ENCODE data around the gene MORN1.
"Not testable (repeated sequence)": the region's sequence is repeated elsewhere in the genome, so short reads cannot be mapped to it uniquely, and the experiment has no call there.

MORN1 gene

DNA sequence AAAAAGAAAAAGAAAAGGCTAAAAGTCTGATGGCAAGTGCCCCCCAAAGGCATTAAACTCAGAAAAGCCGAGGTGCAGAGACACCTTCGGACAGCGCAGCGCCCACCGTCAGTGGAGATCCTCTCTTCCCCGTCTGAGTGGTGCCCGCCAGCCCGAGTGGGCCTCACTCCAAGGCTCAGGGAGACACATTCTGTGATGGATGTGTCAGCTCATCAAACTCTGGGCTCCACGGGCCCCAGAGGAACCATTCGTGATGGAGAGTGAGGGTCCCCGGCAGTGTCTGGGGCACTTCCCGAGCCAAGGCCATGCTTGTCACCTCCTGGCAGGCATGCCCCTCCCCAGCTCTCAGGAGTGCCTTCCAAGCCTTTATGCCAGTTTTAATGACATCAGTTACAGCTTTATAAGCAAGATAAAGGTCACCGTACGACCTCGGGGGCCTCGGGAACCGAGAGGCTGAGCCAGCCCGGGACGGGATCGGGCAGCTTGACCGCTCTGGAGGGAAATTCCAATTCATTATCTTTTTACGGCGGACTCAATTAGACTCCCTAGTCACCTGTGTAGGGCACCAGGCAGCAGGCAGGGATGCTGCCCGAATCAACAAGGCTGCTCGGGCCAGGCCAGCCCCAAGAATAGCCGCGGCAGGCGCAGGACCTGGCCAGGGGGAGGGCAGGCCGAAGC is 49.5 kb downstream of the MORN1 start:
- in situ Hi-C loops (cut with MboI; ENCODE audit: low sequenced_read_pairs) = no loop called here

DNA sequence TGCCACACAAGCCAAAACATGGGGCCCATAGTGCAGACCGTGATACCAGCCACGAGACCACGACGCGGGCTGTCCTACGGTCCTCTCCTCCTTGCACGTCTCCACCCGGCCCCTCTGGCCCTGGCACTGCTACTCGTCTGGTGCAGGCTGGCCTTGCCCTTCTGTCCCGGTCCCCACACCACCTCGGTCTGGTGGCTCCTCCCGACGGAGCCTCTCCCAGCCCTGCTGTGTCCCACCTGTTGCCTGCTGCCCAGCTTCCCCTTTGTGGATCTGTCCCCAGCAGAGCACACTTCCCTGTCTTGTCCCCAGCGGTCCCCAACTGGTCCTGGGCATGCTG is 50.5 kb downstream of the MORN1 start:
- in situ Hi-C loops (cut with MboI; ENCODE audit: low sequenced_read_pairs) = no loop called here

DNA sequence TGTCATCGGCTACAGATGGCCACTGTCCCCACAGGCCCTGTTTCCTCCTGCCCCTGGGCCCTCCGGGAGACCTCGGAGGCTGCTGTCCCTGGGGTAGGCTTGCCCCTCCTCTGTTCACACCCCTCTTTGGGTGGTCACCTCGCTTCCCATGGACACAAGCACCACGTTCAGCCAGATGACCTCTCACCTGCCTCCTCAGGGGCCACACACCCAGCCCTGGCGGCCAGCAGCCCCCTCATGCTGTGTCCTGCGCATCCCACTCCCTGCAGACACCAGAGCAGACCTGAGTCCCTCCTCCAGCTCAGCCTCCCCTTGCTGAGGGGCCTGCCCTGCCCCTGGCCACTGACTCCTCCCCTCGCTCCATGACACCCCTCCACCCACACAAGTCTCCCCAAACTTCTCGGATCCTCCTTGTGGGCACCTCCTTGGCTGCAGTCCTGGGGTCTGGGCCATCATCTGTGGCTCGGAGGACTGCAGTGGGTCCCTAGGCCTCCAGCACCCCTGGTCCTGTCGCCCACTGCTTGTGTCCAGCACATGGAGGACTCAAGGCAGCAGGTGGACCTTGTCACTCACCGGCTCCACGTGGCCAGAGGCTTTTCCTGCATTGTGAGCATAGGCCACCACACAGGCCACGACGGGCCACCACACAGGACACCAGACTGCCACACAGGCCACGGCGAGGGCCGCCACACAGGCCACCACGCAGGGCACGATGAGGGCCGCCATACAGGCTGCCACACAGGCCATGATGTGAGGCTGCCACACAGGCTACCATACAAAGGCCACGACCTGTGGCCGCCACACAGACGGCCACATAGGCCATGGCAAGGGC is 51.1 kb downstream of the MORN1 start:
- in situ Hi-C loops (cut with MboI; ENCODE audit: low sequenced_read_pairs) = no loop called here

DNA sequence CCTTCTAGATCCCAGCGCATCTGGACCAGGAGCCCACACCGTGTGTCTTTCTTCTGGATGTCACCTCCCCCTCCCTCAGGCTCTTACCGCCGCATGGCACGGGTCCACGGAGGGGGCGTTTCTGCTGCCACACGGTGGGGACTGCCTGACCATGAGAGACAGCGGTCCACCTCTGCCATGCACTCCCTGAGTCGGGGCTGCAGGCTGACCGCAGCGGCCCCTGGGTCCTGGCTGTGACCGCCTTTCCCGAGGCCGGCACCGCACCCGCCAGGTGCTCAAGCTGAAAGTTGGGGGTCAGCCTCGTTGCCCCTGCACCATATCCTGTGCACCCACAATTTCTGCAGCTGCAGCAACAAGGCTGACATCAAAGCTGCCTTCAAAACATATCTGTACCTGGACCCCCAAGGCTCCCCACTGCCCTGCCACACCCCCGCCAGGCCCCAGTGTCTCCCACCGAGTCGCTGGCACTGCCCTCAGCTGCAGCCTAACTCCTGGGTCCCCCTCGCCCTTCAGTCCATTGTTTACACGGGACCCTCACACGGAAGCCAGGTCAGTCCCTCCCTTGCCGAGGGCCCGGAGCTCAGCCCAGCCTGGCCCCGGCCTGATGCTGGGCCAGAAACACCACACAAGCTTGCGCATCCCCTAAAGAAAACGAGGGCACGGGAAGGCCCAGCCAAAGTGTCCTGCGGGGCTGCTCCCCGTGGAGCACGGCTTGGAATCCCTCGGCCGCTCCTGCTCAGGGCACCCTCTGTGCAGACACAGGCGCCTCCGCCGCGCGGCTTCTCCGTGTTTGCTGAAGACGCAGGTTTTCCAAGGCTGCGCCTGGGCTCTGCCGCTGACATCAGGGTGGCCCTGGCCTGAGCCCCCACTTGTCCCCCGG is 51.9 kb downstream of the MORN1 start:
- in situ Hi-C loops (cut with MboI; ENCODE audit: low sequenced_read_pairs) = no loop called here

- in situ Hi-C loops (cut with MboI; ENCODE audit: low sequenced_read_pairs) = no loop called here
Observed at GRCh38 chr1:2337501-2337900, 53.9 kb downstream of the MORN1 start.

- in situ Hi-C loops (cut with MboI; ENCODE audit: low sequenced_read_pairs) = no loop called here
Observed at GRCh38 chr1:2337081-2337480, 54.3 kb downstream of the MORN1 start.

DNA sequence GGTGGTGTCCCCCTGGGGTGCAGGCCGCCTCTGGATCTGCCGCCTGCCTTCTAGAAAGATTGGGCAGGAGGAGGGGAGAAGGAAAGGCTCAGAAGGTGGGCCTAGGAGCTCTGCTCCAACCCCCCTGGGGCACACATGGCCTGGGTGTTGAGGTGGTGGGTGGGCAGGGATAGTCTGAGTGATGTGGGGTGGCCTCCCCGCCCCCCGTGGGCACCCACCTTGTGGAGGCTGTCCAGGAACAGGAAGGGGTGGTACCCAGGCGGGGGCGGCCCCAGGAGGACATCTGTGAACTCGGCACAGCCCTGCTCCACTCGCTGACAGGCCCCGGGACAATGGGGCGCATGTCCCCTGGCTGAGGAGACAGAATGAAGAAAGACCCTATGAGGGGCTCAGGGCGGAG is 54.9 kb downstream of the MORN1 start:
- in situ Hi-C loops (cut with MboI; ENCODE audit: low sequenced_read_pairs) = no loop called here

- in situ Hi-C loops (cut with MboI; ENCODE audit: low sequenced_read_pairs) = no loop called here
Observed at GRCh38 chr1:2335721-2336455, 55.5 kb downstream of the MORN1 start.

DNA sequence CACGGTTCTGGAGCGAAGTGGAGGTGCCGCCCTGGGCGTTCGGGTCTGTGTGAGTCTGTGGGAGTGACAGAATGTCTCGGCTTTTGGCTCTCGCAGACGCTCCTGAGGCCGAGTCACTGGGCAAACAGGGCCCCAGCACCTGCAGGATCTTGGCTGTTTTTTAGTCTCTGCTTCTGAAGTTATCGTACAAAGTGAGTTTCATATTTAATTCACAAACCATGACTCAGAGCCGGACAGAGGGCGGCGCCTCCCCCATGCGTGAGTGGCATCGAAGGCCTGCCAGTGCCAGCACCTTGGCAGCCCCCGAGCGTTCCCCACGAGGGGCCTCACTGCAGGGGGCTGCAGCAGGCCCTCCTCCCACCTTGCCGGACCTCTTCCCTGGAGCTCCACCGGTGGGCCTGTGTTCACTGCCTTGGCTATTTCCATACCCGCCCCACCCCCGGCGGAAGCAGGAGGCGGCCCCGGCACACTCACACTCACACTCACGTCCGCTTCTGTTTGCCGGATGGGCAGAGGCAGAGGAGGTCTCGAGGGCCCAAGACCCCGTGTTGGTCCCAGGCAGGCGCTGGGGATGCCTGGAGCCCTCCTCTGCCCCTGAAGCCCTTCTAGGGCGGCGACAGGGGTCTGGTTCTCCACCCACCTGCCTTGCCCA is 56.3 kb downstream of the MORN1 start:
- in situ Hi-C loops (cut with MboI; ENCODE audit: low sequenced_read_pairs) = no loop called here

GRCh38 chr1:2334366-2334765 is 57.0 kb downstream of the MORN1 start:
- in situ Hi-C loops (cut with MboI; ENCODE audit: low sequenced_read_pairs) = no loop called here

DNA sequence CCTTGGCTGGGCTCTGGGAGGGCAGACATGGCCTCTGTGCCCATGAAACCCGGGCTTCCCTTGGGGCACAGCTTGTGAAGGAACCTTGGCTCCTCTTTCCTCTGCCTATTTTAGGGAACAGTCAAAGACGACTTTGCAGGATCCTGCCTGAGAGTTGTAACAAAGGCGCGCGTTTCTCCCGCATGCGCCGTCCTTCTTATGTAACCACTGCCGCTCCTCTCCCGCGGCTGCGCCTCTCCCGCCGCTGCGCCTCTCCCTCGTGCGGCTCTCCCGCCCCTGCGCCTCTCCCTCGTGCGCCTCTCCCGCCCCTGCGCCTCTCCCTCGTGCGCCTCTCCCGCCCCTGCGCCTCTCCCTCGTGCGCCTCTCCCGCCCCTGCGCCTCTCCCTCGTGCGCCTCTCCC is 59.8 kb downstream of the MORN1 start:
- in situ Hi-C loops (cut with MboI; ENCODE audit: low sequenced_read_pairs) = not testable (repeated sequence)

DNA sequence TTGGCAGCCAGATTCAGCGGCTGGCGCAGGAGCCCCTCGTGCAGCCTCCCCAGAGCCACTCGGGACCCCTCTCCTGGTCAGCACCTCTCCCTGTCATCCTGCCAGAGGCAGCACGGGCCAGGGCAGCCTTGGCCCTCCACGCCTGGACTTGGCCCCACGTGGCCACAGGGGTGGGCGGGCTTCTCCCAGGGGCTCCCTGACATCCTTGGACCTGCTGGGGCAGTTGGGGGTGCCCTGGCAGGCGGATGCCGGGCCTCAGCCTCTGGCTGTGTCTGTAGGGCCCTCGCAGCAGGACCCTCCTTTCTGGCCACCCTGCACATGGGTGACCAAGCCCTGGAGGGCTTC is 60.2 kb downstream of the MORN1 start:
- in situ Hi-C loops (cut with MboI; ENCODE audit: low sequenced_read_pairs) = no loop called here

- in situ Hi-C loops (cut with MboI; ENCODE audit: low sequenced_read_pairs) = no loop called here
Observed at GRCh38 chr1:2330519-2331199, 60.7 kb downstream of the MORN1 start.

- in situ Hi-C loops (cut with MboI; ENCODE audit: low sequenced_read_pairs) = no loop called here
Observed at GRCh38 chr1:2330035-2330434, 61.3 kb downstream of the MORN1 start.

GRCh38 chr1:2328676-2329455 is 62.5 kb downstream of the MORN1 start:
- in situ Hi-C loops (cut with MboI; ENCODE audit: low sequenced_read_pairs) = no loop called here

DNA sequence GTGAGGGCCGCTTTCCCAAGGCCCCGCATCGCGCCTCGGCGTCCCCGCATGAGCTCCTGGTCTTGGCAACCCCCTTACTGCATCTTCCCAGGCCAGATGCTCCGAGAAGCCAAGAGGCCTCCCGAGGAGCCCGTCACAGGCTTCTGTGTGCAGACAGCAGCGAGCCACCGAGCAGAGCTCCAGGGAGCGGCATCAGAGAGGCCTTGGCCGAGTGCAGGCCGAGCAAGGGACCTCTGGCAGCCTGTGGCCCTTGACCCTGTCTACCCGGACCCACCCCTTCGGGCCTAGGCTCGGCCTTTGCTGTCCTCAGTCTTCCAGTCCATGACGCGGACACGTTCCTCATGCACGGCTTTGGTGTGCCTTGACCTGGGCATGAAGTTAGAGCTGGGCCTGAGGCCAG is 63.5 kb downstream of the MORN1 start:
- in situ Hi-C loops (cut with MboI; ENCODE audit: low sequenced_read_pairs) = no loop called here

- in situ Hi-C loops (cut with MboI; ENCODE audit: low sequenced_read_pairs) = not testable (repeated sequence)
Observed at GRCh38 chr1:2327162-2327561, 64.2 kb downstream of the MORN1 start.

DNA sequence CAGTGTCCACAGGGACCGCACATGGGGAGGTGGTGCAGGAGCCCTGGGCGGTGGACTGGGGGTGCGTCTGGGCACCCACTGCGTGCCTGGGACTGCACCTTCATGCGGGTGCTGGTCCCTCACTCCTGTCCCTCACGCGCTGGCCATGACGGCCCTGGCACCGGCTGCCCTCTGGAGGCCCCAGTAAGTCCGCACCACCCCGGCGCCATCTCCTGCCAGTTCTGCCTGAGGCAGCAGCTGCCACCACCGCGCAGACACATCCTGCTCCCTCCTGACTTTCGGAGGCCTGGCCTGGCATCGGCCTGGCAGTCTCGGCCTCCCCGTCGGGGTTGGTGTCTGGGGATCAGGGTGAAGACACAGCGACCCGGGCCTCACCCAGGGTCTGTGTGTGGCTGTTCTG is 64.8 kb downstream of the MORN1 start:
- in situ Hi-C loops (cut with MboI; ENCODE audit: low sequenced_read_pairs) = no loop called here
